Measurements from ENCODE around the gene KIDINS220. TPM values are rescaled to one million over a fixed set of nuclear protein-coding genes. Genes with fewer than 3 reads are reported as not detected.

Gene KIDINS220
- total and polyA plus RNA-seq, 2 experiments from 2014 or later, result 12.8 to 38.2 TPM

DNA sequence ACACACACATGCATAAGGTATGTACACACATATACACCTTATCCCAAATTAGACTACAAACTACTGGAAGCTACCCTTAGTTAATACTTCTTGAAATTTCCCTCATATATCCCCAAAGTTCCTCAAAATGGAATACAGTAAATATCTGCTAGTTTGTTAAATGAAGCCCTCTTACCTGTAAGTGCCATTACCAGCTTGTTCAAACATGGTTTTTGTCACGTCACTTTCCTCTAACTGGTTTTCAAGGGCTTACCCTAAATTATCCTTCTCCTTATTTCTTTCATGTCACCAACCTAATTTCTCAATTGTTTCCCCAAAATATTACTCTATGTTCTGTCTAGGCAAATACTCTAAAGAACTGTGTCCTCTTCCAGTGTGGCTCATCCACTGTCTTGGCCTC, 24.4 kb upstream of the KIDINS220 start (continued):
- TF ChIP-seq, protein P1, sequence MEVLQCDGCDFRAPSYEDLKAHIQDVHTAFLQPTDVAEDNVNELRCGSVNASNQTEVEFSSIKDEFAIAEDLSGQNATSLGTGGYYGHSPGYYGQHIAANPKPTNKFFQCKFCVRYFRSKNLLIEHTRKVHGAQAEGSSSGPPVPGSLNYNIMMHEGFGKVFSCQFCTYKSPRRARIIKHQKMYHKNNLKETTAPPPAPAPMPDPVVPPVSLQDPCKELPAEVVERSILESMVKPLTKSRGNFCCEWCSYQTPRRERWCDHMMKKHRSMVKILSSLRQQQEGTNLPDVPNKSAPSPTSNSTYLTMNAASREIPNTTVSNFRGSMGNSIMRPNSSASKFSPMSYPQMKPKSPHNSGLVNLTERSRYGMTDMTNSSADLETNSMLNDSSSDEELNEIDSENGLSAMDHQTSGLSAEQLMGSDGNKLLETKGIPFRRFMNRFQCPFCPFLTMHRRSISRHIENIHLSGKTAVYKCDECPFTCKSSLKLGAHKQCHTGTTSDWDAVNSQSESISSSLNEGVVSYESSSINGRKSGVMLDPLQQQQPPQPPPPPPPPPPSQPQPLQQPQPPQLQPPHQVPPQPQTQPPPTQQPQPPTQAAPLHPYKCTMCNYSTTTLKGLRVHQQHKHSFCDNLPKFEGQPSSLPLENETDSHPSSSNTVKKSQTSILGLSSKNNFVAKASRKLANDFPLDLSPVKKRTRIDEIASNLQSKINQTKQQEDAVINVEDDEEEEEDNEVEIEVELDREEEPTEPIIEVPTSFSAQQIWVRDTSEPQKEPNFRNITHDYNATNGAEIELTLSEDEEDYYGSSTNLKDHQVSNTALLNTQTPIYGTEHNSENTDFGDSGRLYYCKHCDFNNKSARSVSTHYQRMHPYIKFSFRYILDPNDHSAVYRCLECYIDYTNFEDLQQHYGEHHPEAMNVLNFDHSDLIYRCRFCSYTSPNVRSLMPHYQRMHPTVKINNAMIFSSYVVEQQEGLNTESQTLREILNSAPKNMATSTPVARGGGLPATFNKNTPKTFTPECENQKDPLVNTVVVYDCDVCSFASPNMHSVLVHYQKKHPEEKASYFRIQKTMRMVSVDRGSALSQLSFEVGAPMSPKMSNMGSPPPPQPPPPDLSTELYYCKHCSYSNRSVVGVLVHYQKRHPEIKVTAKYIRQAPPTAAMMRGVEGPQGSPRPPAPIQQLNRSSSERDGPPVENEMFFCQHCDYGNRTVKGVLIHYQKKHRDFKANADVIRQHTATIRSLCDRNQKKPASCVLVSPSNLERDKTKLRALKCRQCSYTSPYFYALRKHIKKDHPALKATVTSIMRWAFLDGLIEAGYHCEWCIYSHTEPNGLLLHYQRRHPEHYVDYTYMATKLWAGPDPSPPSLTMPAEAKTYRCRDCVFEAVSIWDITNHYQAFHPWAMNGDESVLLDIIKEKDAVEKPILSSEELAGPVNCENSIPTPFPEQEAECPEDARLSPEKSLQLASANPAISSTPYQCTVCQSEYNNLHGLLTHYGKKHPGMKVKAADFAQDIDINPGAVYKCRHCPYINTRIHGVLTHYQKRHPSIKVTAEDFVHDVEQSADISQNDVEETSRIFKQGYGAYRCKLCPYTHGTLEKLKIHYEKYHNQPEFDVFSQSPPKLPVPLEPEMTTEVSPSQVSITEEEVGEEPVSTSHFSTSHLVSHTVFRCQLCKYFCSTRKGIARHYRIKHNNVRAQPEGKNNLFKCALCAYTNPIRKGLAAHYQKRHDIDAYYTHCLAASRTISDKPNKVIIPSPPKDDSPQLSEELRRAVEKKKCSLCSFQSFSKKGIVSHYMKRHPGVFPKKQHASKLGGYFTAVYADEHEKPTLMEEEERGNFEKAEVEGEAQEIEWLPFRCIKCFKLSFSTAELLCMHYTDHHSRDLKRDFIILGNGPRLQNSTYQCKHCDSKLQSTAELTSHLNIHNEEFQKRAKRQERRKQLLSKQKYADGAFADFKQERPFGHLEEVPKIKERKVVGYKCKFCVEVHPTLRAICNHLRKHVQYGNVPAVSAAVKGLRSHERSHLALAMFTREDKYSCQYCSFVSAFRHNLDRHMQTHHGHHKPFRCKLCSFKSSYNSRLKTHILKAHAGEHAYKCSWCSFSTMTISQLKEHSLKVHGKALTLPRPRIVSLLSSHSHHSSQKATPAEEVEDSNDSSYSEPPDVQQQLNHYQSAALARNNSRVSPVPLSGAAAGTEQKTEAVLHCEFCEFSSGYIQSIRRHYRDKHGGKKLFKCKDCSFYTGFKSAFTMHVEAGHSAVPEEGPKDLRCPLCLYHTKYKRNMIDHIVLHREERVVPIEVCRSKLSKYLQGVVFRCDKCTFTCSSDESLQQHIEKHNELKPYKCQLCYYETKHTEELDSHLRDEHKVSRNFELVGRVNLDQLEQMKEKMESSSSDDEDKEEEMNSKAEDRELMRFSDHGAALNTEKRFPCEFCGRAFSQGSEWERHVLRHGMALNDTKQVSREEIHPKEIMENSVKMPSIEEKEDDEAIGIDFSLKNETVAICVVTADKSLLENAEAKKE (CRISPR knock-in tag; IDR thresholded peaks at IDR 0.05), result no peak
- TF ChIP-seq, protein P2, sequence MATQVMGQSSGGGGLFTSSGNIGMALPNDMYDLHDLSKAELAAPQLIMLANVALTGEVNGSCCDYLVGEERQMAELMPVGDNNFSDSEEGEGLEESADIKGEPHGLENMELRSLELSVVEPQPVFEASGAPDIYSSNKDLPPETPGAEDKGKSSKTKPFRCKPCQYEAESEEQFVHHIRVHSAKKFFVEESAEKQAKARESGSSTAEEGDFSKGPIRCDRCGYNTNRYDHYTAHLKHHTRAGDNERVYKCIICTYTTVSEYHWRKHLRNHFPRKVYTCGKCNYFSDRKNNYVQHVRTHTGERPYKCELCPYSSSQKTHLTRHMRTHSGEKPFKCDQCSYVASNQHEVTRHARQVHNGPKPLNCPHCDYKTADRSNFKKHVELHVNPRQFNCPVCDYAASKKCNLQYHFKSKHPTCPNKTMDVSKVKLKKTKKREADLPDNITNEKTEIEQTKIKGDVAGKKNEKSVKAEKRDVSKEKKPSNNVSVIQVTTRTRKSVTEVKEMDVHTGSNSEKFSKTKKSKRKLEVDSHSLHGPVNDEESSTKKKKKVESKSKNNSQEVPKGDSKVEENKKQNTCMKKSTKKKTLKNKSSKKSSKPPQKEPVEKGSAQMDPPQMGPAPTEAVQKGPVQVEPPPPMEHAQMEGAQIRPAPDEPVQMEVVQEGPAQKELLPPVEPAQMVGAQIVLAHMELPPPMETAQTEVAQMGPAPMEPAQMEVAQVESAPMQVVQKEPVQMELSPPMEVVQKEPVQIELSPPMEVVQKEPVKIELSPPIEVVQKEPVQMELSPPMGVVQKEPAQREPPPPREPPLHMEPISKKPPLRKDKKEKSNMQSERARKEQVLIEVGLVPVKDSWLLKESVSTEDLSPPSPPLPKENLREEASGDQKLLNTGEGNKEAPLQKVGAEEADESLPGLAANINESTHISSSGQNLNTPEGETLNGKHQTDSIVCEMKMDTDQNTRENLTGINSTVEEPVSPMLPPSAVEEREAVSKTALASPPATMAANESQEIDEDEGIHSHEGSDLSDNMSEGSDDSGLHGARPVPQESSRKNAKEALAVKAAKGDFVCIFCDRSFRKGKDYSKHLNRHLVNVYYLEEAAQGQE (IDR thresholded peaks at IDR 0.05; ENCODE audit: unreplicated experiment), result no peak
- TF ChIP-seq ZNF331 (CRISPR knock-in tag; IDR thresholded peaks at IDR 0.05; ENCODE audit: low read depth) (no peak), NANOG (IDR thresholded peaks at IDR 0.05; ENCODE audit: borderline replicate concordance) (no peak), POLR2AphosphoS5 (IDR thresholded peaks at IDR 0.05; ENCODE audit: low read depth) (no peak), EZH2 (IDR thresholded peaks at IDR 0.05; ENCODE audit: low read depth, unreplicated experiment) (no peak), CREB1 (CRISPR knock-in tag; IDR thresholded peaks at IDR 0.05; ENCODE audit: low read depth) (no peak), EZH2phosphoT487 (IDR thresholded peaks at IDR 0.05; ENCODE audit: unreplicated experiment) (no peak), ZNF114 (CRISPR knock-in tag; IDR thresholded peaks at IDR 0.05) (no peak)
- TF ChIP-seq, protein P3, sequence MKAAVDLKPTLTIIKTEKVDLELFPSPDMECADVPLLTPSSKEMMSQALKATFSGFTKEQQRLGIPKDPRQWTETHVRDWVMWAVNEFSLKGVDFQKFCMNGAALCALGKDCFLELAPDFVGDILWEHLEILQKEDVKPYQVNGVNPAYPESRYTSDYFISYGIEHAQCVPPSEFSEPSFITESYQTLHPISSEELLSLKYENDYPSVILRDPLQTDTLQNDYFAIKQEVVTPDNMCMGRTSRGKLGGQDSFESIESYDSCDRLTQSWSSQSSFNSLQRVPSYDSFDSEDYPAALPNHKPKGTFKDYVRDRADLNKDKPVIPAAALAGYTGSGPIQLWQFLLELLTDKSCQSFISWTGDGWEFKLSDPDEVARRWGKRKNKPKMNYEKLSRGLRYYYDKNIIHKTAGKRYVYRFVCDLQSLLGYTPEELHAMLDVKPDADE (IDR thresholded peaks at IDR 0.05), result no peak

Data from GM23338 (cell line).